MCF 10A (cell line): ENCODE measurements around the gene CBLIF. TPM values are rescaled to one million over a fixed set of nuclear protein-coding genes. Genes with fewer than 3 reads are reported as not detected.
A peak's percentile ranks its signal among the peaks of the same experiment; 100 is the strongest.

Experiments used
- BruUV-seq: library from RNA; stranded (reverse); fragments of 400-500 nt; replicated peaks from 2 replicates; lab custom pipeline; 2021; lab: Mats Ljungman, UMichigan
- CTCF ChIA-PET: fragments of 300-600 bp; sonication (Branson Sonifier 250); formaldehyde crosslinking; extraction: SDS; loops from one replicate; lab custom pipeline; 2021; ENCODE audit warnings: antibody characterized with exemption, inconsistent platforms; lab: Yijun Ruan, JAX
- POLR2A ChIA-PET: fragments of 300-600, 350-650 bp; sonication (Branson Sonifier 250); formaldehyde crosslinking; extraction: SDS; loops from one replicate; lab custom pipeline; 2020; ENCODE audit warnings: antibody characterized with exemption, inconsistent platforms; lab: Yijun Ruan, JAX
- DNase-seq: peaks from one replicate; pipeline ENCODE4 v3.0.0-alpha.2; 2018; ENCODE audit not compliant: unreplicated experiment
- H3K27ac Mint-ChIP-seq: one replicate; pipeline ENCODE4 v1.8.0; 2022; ENCODE audit warnings: mild to moderate bottlenecking, low read depth, mixed read lengths; ENCODE audit not compliant: unreplicated experiment
- H3K27me3 Mint-ChIP-seq: one replicate; pipeline ENCODE4 v1.8.0; 2022; ENCODE audit warnings: mixed read lengths; ENCODE audit not compliant: insufficient read depth, unreplicated experiment
- H3K36me3 Mint-ChIP-seq: one replicate; pipeline ENCODE4 v1.8.0; 2022; ENCODE audit warnings: mild to moderate bottlenecking, moderate library complexity, mixed read lengths; ENCODE audit not compliant: insufficient read depth, unreplicated experiment
- H3K4me1 Mint-ChIP-seq: one replicate; pipeline ENCODE4 v1.8.0; 2022; ENCODE audit warnings: mixed read lengths; ENCODE audit not compliant: insufficient read depth, unreplicated experiment
- H3K4me3 Mint-ChIP-seq: one replicate; pipeline ENCODE4 v1.8.0; 2022; ENCODE audit warnings: mild to moderate bottlenecking, moderate library complexity, mixed read lengths; ENCODE audit not compliant: unreplicated experiment
- H3K9me3 Mint-ChIP-seq: one replicate; pipeline ENCODE4 v1.8.0; 2022; ENCODE audit warnings: mixed read lengths; ENCODE audit not compliant: unreplicated experiment
- intact Hi-C: fragments of 100-400 bp; cut with micrococcal nuclease; formaldehyde crosslinking; loops from 2 replicates; pipeline ENCODE4 v1.14.1; 2022
- total RNA-seq: library from RNA; stranded (reverse); gene quantifications from 2 replicates; pipeline ENCODE4 v1.2.3, GENCODE V29; 2022
- TF ChIP-seq, protein P1 (sequence below): fragments of 200-600 bp; IDR thresholded peaks from one replicate; pipeline ENCODE4 v1.8.0; 2022; ENCODE audit warnings: antibody characterized with exemption, mild to moderate bottlenecking; ENCODE audit not compliant: unreplicated experiment

CBLIF gene
- total RNA-seq, 1 experiment from 2014 or later, result not detected

- Mint-ChIP-seq H3K36me3 (peaks cover 43% of the 10 kb centered on the region), H3K27ac (peak overlapping the region; percentile 93), H3K4me1 (no peaks in the 10 kb centered on the region), H3K9me3 (no peaks in the 10 kb centered on the region), H3K27me3 (no peaks in the 10 kb centered on the region), H3K4me3 (peak overlapping the region; percentile 90)
- DNase-seq, result no peak
- POLR2A ChIA-PET, result interaction anchor here (0.5 to 6.0 kb wide), 9 partner anchors 9 to 412 kb away, joined by 3 to 67 read pairs (median 6); partner anchors contain the start of genes OSBP, PATL1 and STX3
- BruUV-seq, result TSS peak; percentile 27
- intact Hi-C loops, result loop anchor here (2.0 kb wide), 1 partner anchor 56 kb away; the partner anchor contains the start of gene STX3
- CTCF ChIA-PET, result interaction anchor here (0.6 to 4.7 kb wide), 9 partner anchors 31 to 441 kb away, joined by 3 to 43 read pairs (median 3); partner anchors contain the start of gene STX3
- TF ChIP-seq, protein P1, sequence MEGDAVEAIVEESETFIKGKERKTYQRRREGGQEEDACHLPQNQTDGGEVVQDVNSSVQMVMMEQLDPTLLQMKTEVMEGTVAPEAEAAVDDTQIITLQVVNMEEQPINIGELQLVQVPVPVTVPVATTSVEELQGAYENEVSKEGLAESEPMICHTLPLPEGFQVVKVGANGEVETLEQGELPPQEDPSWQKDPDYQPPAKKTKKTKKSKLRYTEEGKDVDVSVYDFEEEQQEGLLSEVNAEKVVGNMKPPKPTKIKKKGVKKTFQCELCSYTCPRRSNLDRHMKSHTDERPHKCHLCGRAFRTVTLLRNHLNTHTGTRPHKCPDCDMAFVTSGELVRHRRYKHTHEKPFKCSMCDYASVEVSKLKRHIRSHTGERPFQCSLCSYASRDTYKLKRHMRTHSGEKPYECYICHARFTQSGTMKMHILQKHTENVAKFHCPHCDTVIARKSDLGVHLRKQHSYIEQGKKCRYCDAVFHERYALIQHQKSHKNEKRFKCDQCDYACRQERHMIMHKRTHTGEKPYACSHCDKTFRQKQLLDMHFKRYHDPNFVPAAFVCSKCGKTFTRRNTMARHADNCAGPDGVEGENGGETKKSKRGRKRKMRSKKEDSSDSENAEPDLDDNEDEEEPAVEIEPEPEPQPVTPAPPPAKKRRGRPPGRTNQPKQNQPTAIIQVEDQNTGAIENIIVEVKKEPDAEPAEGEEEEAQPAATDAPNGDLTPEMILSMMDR, result no peak
These were observed 34.4 kb downstream of the CBLIF start for GRCh38 chr11:59810911-59811259.

- peak within 1 kb of the TSS; percentile 93 for H3K27ac Mint-ChIP-seq
- CTCF ChIA-PET, result interaction anchor here (0.6 to 4.7 kb wide), 14 partner anchors 9 to 441 kb away, joined by 3 to 43 read pairs (median 4); partner anchors contain the start of gene STX3
- H3K27me3 Mint-ChIP-seq, result no peaks in the 10 kb centered on the region
- POLR2A ChIA-PET, result interaction anchor here (0.5 to 6.0 kb wide), 12 partner anchors 9 to 413 kb away, joined by 3 to 67 read pairs (median 6); partner anchors contain the start of genes OSBP, PATL1 and STX3
- intact Hi-C loops, result loop anchor here (2.0 kb wide), 1 partner anchor 56 kb away; the partner anchor contains the start of gene STX3
- no peaks in the 10 kb centered on the region for H3K4me1 Mint-ChIP-seq
- H3K9me3 Mint-ChIP-seq, result no peaks in the 10 kb centered on the region
- peak; percentile 90 for DNase-seq
- H3K4me3 Mint-ChIP-seq, result peak within 1 kb of the TSS; percentile 90
- H3K36me3 Mint-ChIP-seq, result peaks cover 48% of the 10 kb centered on the region
- TF ChIP-seq, protein P1, result no peak
- no TSS peak for BruUV-seq
These were observed 34.9 kb downstream of the CBLIF start, which contains the start of gene MRPL16 for GRCh38 chr11:59810189-59810910. Gene MRPL16 (minus strand): TSS chr11:59810778. CDS start chr11:59810658, 120 bp downstream.

GRCh38 chr11:59807047-59807610 is 38.2 kb downstream of the CBLIF start:
- intact Hi-C loops, result no loop called here
- TF ChIP-seq, protein P1, result no peak
- Mint-ChIP-seq H3K27ac (no peak overlapping the region), H3K36me3 (peaks cover 67% of the 10 kb centered on the region), H3K4me1 (no peaks in the 10 kb centered on the region), H3K27me3 (no peaks in the 10 kb centered on the region), H3K9me3 (no peaks in the 10 kb centered on the region), H3K4me3 (no peak overlapping the region)
- BruUV-seq, result no TSS peak
- ChIA-PET CTCF (interaction anchor here (0.6 to 4.7 kb wide), 4 partner anchors 39 to 444 kb away, joined by 3 to 43 read pairs (median 4); partner anchors contain the start of gene STX3), POLR2A (interaction anchor here (0.6 to 6.0 kb wide), 2 partner anchors 14 to 52 kb away, joined by 3 to 67 read pairs; partner anchors contain the start of gene STX3)
- no peak for DNase-seq

DNA sequence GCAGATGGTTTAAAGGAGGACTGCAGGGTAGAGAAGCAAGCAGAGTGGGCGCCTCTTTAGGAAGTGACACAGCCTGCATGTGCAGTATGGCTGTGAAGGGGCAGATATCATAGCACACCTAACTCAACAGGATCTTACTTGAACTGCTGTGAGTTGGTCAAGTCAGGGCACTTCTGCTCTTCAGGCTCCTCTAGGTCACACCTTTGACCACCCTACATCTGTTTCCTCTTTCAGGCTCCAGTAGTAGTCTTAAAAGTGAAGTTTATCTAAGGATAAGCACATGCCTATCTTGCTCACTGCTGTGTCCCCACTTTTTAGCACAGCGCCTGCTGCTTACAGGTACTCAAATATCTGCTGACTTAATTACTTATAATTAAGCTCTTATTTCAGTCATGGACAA is 41.2 kb downstream of the CBLIF start:
- Mint-ChIP-seq H3K27me3 (no peaks in the 10 kb centered on the region), H3K27ac (no peak overlapping the region), H3K36me3 (peaks cover 52% of the 10 kb centered on the region), H3K9me3 (no peaks in the 10 kb centered on the region), H3K4me1 (no peaks in the 10 kb centered on the region), H3K4me3 (no peak overlapping the region)
- intact Hi-C loops, result loop anchor here (5.0 kb wide), 1 partner anchor 122 kb away; no protein-coding TSS in a partner anchor
- BruUV-seq, result no TSS peak
- TF ChIP-seq, protein P1, result no peak
- ChIA-PET CTCF (interaction anchor here (0.6 to 7.3 kb wide), 4 partner anchors 15 to 115 kb away, joined by 3 to 160 read pairs (median 4); partner anchors contain the start of gene STX3), POLR2A (no interaction called here)
- DNase-seq, result no peak
